Fibroblast of pulmonary artery (primary cell): ENCODE results near the gene BCL2.

ENCODE experiments used
- DNase-seq: peaks from one replicate; pipeline ENCODE4 v3.0.0-alpha.2; 2010; ENCODE audit warnings: low read depth
- H3K4me3 ChIP-seq: replicated peaks from 2 replicates; pipeline ENCODE4 v1.5.1; 2011; ENCODE audit warnings: low read depth, mild to moderate bottlenecking, control low read depth, low read length, moderate library complexity
- CTCF ChIP-seq: IDR thresholded peaks from 2 replicates; pipeline ENCODE4 v1.5.1; 2011; ENCODE audit warnings: mild to moderate bottlenecking, control low read depth, low read length, inconsistent platforms; ENCODE audit errors: missing control alignments

Gene BCL2

GRCh38 chr18:63185984-63186383 lies 133.6 kb downstream of the BCL2 start:
- no peak for TF ChIP-seq CTCF
- H3K4me3 ChIP-seq: no peak overlapping the region
- no peak for DNase-seq

- no peak for TF ChIP-seq CTCF
- DNase-seq: no peak
Measured at GRCh38 chr18:63183952-63184770, 135.4 kb downstream of the BCL2 start.

GRCh38 chr18:63183378-63183777 lies 136.2 kb downstream of the BCL2 start:
- DNase-seq: no peak
- TF ChIP-seq CTCF: no peak

More at GRCh38 chr18:63183952-63184770, 135.4 kb downstream of the BCL2 start:
- no peak overlapping the region for H3K4me3 ChIP-seq

GRCh38 chr18:63182861-63183260 lies 136.7 kb downstream of the BCL2 start:
- no peak for DNase-seq
- no peak for TF ChIP-seq CTCF
- no peak overlapping the region for H3K4me3 ChIP-seq

More at GRCh38 chr18:63183378-63183777, 136.2 kb downstream of the BCL2 start:
- H3K4me3 ChIP-seq: no peak overlapping the region

- TF ChIP-seq CTCF: no peak
- no peak overlapping the region for H3K4me3 ChIP-seq
- no peak for DNase-seq
Measured at GRCh38 chr18:63182310-63182772, 137.2 kb downstream of the BCL2 start.

GRCh38 chr18:63181706-63182309 lies 137.8 kb downstream of the BCL2 start:
- TF ChIP-seq CTCF: no peak

GRCh38 chr18:63180971-63181376 lies 138.6 kb downstream of the BCL2 start:
- DNase-seq: no peak
- no peak overlapping the region for H3K4me3 ChIP-seq
- no peak for TF ChIP-seq CTCF

More at GRCh38 chr18:63181706-63182309, 137.8 kb downstream of the BCL2 start:
- DNase-seq: no peak
- H3K4me3 ChIP-seq: no peak overlapping the region
